Loucy (cell line): Measurements from ENCODE around the gene ANXA3.

Experiments
- H2AFZ ChIP-seq: fragments of 200-600 bp; sonication (generic); 2 replicates; pipeline ENCODE4 v1.6.0; 2016; ENCODE audit warnings: antibody characterized with exemption, mild to moderate bottlenecking, low read length, moderate library complexity
- H3F3A ChIP-seq: fragments of 200-600 bp; 2 replicates; pipeline ENCODE4 v1.6.0; 2016; ENCODE audit warnings: antibody characterized with exemption, low read depth, mild to moderate bottlenecking
- H3K27me3 ChIP-seq: fragments of 200-600 bp; sonication (generic); 2 replicates; pipeline ENCODE4 v1.6.1; 2014; ENCODE audit warnings: low read length, mild to moderate bottlenecking; ENCODE audit not compliant: insufficient read depth, poor library complexity, severe bottlenecking
- H3K36me3 ChIP-seq: fragments of 200-600 bp; sonication (generic); 2 replicates; pipeline ENCODE4 v1.6.1; 2016; ENCODE audit warnings: low read length; ENCODE audit not compliant: insufficient read depth
- H3K4me1 ChIP-seq: fragments of 200-600 bp; sonication (generic); 2 replicates; pipeline ENCODE4 v1.5.1; 2014; ENCODE audit warnings: low read length, mild to moderate bottlenecking; ENCODE audit not compliant: insufficient read depth, poor library complexity, severe bottlenecking
- H3K4me2 ChIP-seq: fragments of 200-600 bp; sonication (generic); 2 replicates; pipeline ENCODE4 v1.6.0; 2014; ENCODE audit warnings: antibody characterized with exemption, low read length, low read depth, mild to moderate bottlenecking; ENCODE audit not compliant: poor library complexity, severe bottlenecking
- H3K4me3 ChIP-seq: fragments of 200-600 bp; sonication (generic); 2 replicates; pipeline ENCODE4 v1.5.1; 2014; ENCODE audit warnings: low read length, mild to moderate bottlenecking, mixed read lengths; ENCODE audit not compliant: poor library complexity, severe bottlenecking
- H3K79me2 ChIP-seq: fragments of 200-600 bp; sonication (generic); 2 replicates; pipeline ENCODE4 v1.6.1; 2014; ENCODE audit warnings: low read length; ENCODE audit not compliant: insufficient read depth
- H3K9ac ChIP-seq: fragments of 200-600 bp; sonication (generic); 2 replicates; pipeline ENCODE4 v1.6.0; 2014; ENCODE audit warnings: mild to moderate bottlenecking, low read depth, low read length, moderate library complexity; ENCODE audit not compliant: poor library complexity, severe bottlenecking
- H3K9me2 ChIP-seq: fragments of 200-600 bp; sonication (generic); replicated peaks from 2 replicates; pipeline ENCODE4 v1.6.1; 2016; ENCODE audit warnings: low read depth, low read length, mixed read lengths
- H3K9me3 ChIP-seq: fragments of 200-600 bp; sonication (generic); 2 replicates; pipeline ENCODE4 v1.6.1; 2014; ENCODE audit warnings: mild to moderate bottlenecking, antibody characterized with exemption, low read length, low read depth; ENCODE audit not compliant: insufficient read depth
- H4K20me1 ChIP-seq: fragments of 200-600 bp; sonication (generic); 2 replicates; pipeline ENCODE4 v1.6.0; 2014; ENCODE audit warnings: antibody characterized with exemption, low read length, mild to moderate bottlenecking; ENCODE audit not compliant: insufficient read depth, poor library complexity, severe bottlenecking
- EZH2phosphoT487 ChIP-seq: fragments of 200-600 bp; IDR thresholded peaks from 2 replicates; pipeline ENCODE4 v1.6.1; 2018; ENCODE audit warnings: antibody characterized with exemption, mild to moderate bottlenecking, moderate library complexity, borderline replicate concordance
- TF ChIP-seq, protein P1 (sequence below): fragments of 200-600 bp; sonication (generic); conservative IDR thresholded peaks from 2 replicates; pipeline ENCODE4 v1.5.1; 2014; ENCODE audit warnings: mild to moderate bottlenecking, antibody characterized with exemption, low read length

ANXA3 gene

DNA sequence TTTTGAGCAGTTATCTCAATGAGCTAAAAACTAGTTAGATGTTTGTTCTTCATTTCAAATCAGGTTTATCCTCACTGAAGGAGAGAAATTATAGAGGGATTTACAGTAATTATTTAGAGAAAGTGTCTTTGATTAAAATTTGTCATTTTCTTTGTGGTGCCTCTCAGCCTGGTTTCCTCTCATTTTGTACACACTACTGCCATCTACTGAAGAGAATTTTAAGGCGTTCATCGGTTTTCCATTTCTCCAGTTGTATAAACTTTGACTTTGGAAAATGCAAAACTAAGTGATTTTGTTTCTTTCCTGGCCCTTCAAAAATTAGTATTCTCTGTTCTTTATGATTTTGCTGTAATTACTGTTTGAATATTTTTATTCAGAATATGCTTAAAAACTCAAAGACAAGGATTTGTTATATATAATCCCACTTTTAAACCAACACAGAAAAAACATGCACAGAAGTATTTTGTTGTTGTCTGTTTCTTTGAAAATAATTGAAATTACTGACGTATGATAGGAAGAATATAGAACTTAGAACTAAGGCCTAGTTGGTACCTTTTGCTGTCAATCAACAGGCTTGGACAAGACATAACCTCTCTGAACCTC is 34.4 kb upstream of the ANXA3 start:
- Histone ChIP-seq H3K9me2 (no peaks in the 10 kb centered on the region), H3K9ac (no peak overlapping the region), H2AFZ (peak overlapping the region; percentile 24; the same call in 1 of the 2 replicates), H3F3A (no peaks in the 10 kb centered on the region), H3K4me1 (peaks cover 14% of the 10 kb centered on the region), H3K79me2 (no peaks in the 10 kb centered on the region), H4K20me1 (no peaks in the 10 kb centered on the region), H3K36me3 (no peaks in the 10 kb centered on the region), H3K27me3 (no peaks in the 10 kb centered on the region), H3K9me3 (no peaks in the 10 kb centered on the region), H3K4me2 (no peak overlapping the region), H3K4me3 (no peak overlapping the region)
- TF ChIP-seq EZH2phosphoT487, result no peak
- TF ChIP-seq, protein P1, sequence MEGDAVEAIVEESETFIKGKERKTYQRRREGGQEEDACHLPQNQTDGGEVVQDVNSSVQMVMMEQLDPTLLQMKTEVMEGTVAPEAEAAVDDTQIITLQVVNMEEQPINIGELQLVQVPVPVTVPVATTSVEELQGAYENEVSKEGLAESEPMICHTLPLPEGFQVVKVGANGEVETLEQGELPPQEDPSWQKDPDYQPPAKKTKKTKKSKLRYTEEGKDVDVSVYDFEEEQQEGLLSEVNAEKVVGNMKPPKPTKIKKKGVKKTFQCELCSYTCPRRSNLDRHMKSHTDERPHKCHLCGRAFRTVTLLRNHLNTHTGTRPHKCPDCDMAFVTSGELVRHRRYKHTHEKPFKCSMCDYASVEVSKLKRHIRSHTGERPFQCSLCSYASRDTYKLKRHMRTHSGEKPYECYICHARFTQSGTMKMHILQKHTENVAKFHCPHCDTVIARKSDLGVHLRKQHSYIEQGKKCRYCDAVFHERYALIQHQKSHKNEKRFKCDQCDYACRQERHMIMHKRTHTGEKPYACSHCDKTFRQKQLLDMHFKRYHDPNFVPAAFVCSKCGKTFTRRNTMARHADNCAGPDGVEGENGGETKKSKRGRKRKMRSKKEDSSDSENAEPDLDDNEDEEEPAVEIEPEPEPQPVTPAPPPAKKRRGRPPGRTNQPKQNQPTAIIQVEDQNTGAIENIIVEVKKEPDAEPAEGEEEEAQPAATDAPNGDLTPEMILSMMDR, result peak; percentile 86

DNA sequence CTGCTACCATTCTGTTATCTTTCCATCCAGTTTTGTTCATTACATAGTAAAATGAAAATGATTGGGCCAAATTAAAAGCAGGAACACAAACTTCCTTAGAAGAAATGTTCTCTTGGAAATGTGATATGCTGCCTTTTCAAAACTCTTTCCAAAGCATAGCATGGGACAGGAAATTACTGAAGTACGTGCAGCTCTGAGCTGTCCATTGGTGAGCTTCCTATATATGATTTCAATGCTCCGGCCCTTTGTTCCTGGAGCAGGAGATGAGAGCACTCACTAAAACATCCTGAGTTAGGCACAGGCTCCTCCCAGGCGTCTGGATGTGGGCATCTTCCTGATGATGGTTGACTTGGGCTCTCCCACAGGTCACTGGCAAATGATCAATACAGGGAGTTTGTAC is 33.0 kb upstream of the ANXA3 start:
- H3K79me2 ChIP-seq, result no peaks in the 10 kb centered on the region
- no peak for TF ChIP-seq EZH2phosphoT487
- TF ChIP-seq, protein P1, result no peak
- H3K27me3 ChIP-seq, result no peaks in the 10 kb centered on the region
- no peak overlapping the region for H3K9ac ChIP-seq
- H4K20me1 ChIP-seq, result no peaks in the 10 kb centered on the region
- no peak overlapping the region for H3K4me2 ChIP-seq
- no peak overlapping the region for H3K4me3 ChIP-seq
- no peak overlapping the region for H2AFZ ChIP-seq
- H3K9me2 ChIP-seq, result no peaks in the 10 kb centered on the region
- peaks cover 7% of the 10 kb centered on the region for H3K4me1 ChIP-seq
- H3K36me3 ChIP-seq, result no peaks in the 10 kb centered on the region
- no peaks in the 10 kb centered on the region for H3K9me3 ChIP-seq
- no peaks in the 10 kb centered on the region for H3F3A ChIP-seq

DNA sequence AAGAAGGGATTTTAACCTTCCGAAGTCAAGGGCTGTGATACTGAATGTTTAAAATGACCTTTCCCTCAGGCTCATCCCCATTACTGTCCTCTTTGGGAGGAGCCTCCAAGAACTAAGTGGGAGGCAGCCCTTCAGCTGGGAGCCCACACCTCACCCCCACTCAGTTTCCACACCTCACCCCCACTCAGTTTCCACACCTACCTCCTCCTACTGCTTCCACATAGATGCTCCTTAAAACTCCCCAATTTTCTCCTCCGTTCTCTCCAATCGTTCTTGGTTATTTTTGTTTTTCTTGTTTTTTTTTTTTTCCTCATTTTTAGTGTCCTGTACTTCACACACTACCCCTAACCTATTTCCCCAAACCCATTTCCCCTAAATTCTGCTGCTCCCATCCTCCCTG is 31.6 kb upstream of the ANXA3 start:
- no peaks in the 10 kb centered on the region for H3K9me2 ChIP-seq
- no peak overlapping the region for H3K4me2 ChIP-seq
- no peaks in the 10 kb centered on the region for H3K9me3 ChIP-seq
- H2AFZ ChIP-seq, result no peak overlapping the region
- no peaks in the 10 kb centered on the region for H3K27me3 ChIP-seq
- H3K4me1 ChIP-seq, result peaks cover 7% of the 10 kb centered on the region
- no peaks in the 10 kb centered on the region for H3K36me3 ChIP-seq
- no peaks in the 10 kb centered on the region for H4K20me1 ChIP-seq
- H3K9ac ChIP-seq, result no peak overlapping the region
- H3K4me3 ChIP-seq, result no peak overlapping the region
- no peak for TF ChIP-seq EZH2phosphoT487
- TF ChIP-seq, protein P1, result no peak
- no peaks in the 10 kb centered on the region for H3K79me2 ChIP-seq
- H3F3A ChIP-seq, result no peaks in the 10 kb centered on the region
